GM12892 (cell line): ENCODE data around the gene GPX4.

Experiments
- POLR2A ChIP-seq: IDR thresholded peaks from 2 replicates; pipeline ENCODE4 v1.6.1; 2011; ENCODE audit warnings: low read depth, low read length, control low read depth
- POLR2AphosphoS5 ChIP-seq: IDR thresholded peaks from 2 replicates; pipeline ENCODE4 v1.6.1; 2011; ENCODE audit warnings: low read depth, low read length, control low read depth
- TAF1 ChIP-seq: IDR thresholded peaks from 2 replicates; pipeline ENCODE4 v1.6.1; 2011; ENCODE audit warnings: low read depth, mild to moderate bottlenecking, control low read depth, low read length, borderline replicate concordance

- TF ChIP-seq POLR2AphosphoS5 (no peak), POLR2A (no peak), TAF1 (no peak)
Observed at GRCh38 chr19:1091544-1092175, 12.1 kb upstream of the GPX4 start.
